Measurements from ENCODE around the gene RFX7. TPM values are rescaled to one million over a fixed set of nuclear protein-coding genes. Genes with fewer than 3 reads are reported as not detected.

RFX7 gene
- total RNA-seq, 1 donor from 2014 or later, result 57.2 TPM

DNA sequence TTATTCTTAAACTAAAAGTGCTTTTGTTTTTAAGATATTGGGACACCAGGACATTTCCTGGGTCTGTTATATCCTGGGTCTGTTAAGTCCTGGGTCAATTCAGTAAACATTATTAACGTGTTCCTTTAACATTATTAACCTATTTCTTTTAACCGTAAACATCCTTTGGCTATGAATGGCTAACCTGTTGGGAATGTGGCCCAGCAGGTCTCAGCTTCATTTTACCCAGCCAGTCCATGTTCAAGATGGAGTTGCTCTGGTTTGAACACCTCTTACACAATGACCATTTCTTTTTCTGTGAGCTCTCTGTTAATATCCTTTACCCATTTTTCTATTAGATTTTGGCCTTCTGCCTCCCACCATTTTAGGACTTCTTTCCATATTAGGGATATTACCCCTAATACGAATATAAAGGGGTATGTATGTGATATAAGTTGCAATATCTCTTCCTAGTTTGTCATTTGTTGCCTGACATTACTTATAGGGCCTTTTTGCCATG, 161.4 kb downstream of the RFX7 start:
- no peak overlapping the region for H3K27ac Mint-ChIP-seq (ENCODE audit: unreplicated experiment)
- DNase-seq (ENCODE audit: low read depth, low spot score), result no peak
- H3K4me3 Mint-ChIP-seq, result no peak overlapping the region
- H3K9me3 Mint-ChIP-seq, result peaks cover 8% of the 10 kb centered on the region
- TF ChIP-seq, protein P1, sequence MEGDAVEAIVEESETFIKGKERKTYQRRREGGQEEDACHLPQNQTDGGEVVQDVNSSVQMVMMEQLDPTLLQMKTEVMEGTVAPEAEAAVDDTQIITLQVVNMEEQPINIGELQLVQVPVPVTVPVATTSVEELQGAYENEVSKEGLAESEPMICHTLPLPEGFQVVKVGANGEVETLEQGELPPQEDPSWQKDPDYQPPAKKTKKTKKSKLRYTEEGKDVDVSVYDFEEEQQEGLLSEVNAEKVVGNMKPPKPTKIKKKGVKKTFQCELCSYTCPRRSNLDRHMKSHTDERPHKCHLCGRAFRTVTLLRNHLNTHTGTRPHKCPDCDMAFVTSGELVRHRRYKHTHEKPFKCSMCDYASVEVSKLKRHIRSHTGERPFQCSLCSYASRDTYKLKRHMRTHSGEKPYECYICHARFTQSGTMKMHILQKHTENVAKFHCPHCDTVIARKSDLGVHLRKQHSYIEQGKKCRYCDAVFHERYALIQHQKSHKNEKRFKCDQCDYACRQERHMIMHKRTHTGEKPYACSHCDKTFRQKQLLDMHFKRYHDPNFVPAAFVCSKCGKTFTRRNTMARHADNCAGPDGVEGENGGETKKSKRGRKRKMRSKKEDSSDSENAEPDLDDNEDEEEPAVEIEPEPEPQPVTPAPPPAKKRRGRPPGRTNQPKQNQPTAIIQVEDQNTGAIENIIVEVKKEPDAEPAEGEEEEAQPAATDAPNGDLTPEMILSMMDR (conservative IDR thresholded peaks at IDR 0.05), result no peak
- H3K4me1 Mint-ChIP-seq, result no peaks in the 10 kb centered on the region
- no peaks in the 10 kb centered on the region for H3K36me3 Mint-ChIP-seq (ENCODE audit: low read depth)
- no peaks in the 10 kb centered on the region for H3K27me3 Mint-ChIP-seq (ENCODE audit: low read depth)

DNA sequence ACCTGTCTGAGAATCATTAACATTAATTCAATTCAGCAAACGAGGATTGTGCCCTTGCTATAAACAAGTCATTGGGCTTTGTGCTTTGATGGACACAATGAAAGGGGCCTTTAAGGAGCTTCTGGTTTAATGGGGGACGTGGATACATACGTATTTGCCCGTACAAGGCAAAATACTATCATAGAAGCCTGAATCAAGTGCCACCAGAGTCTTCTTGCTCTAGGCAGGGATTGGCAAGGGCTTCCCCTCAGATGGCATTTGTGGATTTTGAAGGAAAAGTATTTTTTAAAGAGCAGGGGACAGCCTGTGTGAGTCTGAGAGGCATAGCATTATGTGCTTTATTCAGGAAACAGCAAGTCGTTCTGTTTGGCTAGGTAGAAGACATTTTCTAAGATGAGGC, 166.6 kb downstream of the RFX7 start:
- no peak for DNase-seq (ENCODE audit: low read depth, low spot score)
- peak overlapping the region; percentile 32 for H3K27ac Mint-ChIP-seq (ENCODE audit: unreplicated experiment)
- no peaks in the 10 kb centered on the region for H3K36me3 Mint-ChIP-seq (ENCODE audit: low read depth)
- H3K4me1 Mint-ChIP-seq, result peaks cover 11% of the 10 kb centered on the region
- no peaks in the 10 kb centered on the region for H3K27me3 Mint-ChIP-seq (ENCODE audit: low read depth)
- peaks cover 8% of the 10 kb centered on the region for H3K9me3 Mint-ChIP-seq
- peak overlapping the region; percentile 47 for H3K4me3 Mint-ChIP-seq
- TF ChIP-seq, protein P1 (conservative IDR thresholded peaks at IDR 0.05), result no peak

DNA sequence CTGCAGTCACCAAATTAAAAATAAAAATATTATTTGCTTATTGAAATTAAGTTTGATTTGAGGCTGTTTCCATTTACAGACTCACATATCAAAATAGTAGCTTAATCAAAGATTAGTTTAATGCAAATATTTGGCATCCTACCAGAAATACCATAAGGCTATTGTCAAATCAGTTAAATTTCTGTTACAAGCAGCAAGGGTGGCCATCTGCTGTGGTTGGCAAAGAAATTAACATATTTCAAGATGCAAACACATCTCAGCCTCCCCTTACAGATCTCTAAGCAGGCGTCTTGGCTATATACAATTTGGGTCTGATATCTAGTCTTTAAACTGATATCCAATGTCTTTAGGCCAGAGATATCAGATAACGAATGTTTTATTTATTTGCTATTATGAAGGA, 167.0 kb downstream of the RFX7 start:
- DNase-seq (ENCODE audit: low read depth, low spot score), result no peak
- TF ChIP-seq, protein P1 (conservative IDR thresholded peaks at IDR 0.05), result no peak
- Mint-ChIP-seq H3K36me3 (ENCODE audit: low read depth) (no peaks in the 10 kb centered on the region), H3K4me1 (peaks cover 11% of the 10 kb centered on the region), H3K4me3 (peak overlapping the region; percentile 47), H3K27ac (ENCODE audit: unreplicated experiment) (no peak overlapping the region), H3K9me3 (peaks cover 10% of the 10 kb centered on the region), H3K27me3 (ENCODE audit: low read depth) (no peaks in the 10 kb centered on the region)

DNA sequence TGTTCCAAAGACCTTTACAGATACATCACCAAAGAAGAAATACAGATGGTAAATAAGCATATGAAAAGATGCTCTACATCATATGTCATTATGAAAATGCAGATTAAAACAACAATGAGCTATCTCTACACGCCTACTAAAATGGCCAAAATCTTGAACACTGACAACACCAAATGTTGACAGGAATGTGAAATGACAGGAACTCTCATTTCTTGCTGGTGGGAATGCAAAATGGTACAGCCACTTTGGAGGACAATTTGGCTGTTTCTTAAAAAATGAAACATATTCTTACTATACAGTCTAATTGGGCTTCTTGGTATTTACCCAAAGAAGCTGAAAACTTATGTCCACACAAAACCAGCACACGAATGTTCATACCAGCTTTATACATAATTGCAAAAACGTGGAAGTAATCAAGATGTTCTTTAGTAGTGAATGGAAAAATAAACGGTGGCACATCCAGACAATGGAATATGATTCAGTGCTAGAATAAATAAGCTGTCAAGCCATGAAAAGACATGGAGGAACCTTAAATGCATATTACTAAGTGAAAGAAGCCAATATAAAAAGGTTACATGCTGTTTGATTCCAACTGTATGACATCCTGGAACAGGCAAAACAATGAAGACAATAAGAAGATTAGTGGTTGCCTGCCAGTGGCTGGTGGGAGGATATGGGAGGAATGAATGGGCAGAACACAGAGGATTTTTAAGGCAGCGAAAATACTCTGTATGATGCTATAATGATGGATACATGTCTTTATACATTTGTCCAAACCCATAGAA, 169.0 kb downstream of the RFX7 start:
- H3K36me3 Mint-ChIP-seq (ENCODE audit: low read depth), result no peaks in the 10 kb centered on the region
- TF ChIP-seq, protein P1 (conservative IDR thresholded peaks at IDR 0.05), result no peak
- DNase-seq (ENCODE audit: low read depth, low spot score), result no peak
- peaks cover 9% of the 10 kb centered on the region for H3K9me3 Mint-ChIP-seq
- H3K4me3 Mint-ChIP-seq, result no peak overlapping the region
- peaks cover 11% of the 10 kb centered on the region for H3K4me1 Mint-ChIP-seq
- no peaks in the 10 kb centered on the region for H3K27me3 Mint-ChIP-seq (ENCODE audit: low read depth)
- H3K27ac Mint-ChIP-seq (ENCODE audit: unreplicated experiment), result no peak overlapping the region

DNA sequence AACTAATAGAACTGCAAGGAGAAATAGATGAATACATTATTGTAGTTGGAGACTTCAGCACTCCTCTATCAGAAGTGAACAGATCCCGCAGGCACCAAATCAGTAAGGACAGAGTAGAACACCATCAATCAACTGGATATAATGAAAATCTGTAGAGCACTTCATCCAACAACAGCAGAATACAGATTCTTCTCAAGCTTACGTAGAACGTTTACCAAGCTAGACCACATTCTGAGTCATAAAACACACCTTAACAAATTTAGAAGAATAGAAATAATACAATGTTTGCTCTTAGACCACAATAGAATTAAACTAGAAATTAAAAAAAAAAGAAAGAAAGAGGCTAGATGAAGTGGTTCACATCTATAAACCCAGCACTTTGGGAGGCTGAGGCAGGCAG, 179.5 kb downstream of the RFX7 start:
- DNase-seq (ENCODE audit: low read depth, low spot score), result no peak
- peaks cover 7% of the 10 kb centered on the region for H3K9me3 Mint-ChIP-seq
- H3K4me1 Mint-ChIP-seq, result no peaks in the 10 kb centered on the region
- H3K4me3 Mint-ChIP-seq, result no peak overlapping the region
- TF ChIP-seq, protein P1 (conservative IDR thresholded peaks at IDR 0.05), result no peak
- H3K36me3 Mint-ChIP-seq (ENCODE audit: low read depth), result no peaks in the 10 kb centered on the region
- H3K27ac Mint-ChIP-seq (ENCODE audit: unreplicated experiment), result no peak overlapping the region
- no peaks in the 10 kb centered on the region for H3K27me3 Mint-ChIP-seq (ENCODE audit: low read depth)
